Type B pancreatic cell (in vitro differentiated cells): ENCODE results near the gene CMSS1. TPM values are rescaled to one million over a fixed set of nuclear protein-coding genes. Genes with fewer than 3 reads are reported as not detected.

Experiments used
- DNase-seq: peaks from one replicate; pipeline ENCODE4 v3.0.0; 2021; ENCODE audit warnings: mixed read lengths; ENCODE audit not compliant: unreplicated experiment; ENCODE audit errors: extremely low spot score
- H3K27ac Mint-ChIP-seq: 2 replicates; pipeline ENCODE4 v1.8.0; 2021; ENCODE audit warnings: mild to moderate bottlenecking, mixed read lengths
- H3K27me3 Mint-ChIP-seq: 2 replicates; pipeline ENCODE4 v1.8.0; 2021; ENCODE audit warnings: mixed read lengths
- H3K36me3 Mint-ChIP-seq: 2 replicates; pipeline ENCODE4 v1.8.0; 2021; ENCODE audit warnings: mixed read lengths
- H3K4me1 Mint-ChIP-seq: one replicate; pipeline ENCODE4 v1.8.0; 2021; ENCODE audit warnings: mixed read lengths; ENCODE audit not compliant: unreplicated experiment
- H3K4me3 Mint-ChIP-seq: 2 replicates; pipeline ENCODE4 v1.8.0; 2021; ENCODE audit warnings: mild to moderate bottlenecking, mixed read lengths
- H3K9me3 Mint-ChIP-seq: 2 replicates; pipeline ENCODE4 v1.8.0; 2021; ENCODE audit warnings: mixed read lengths
- CTCF ChIP-seq: fragments of 200-600 bp; sonication (generic); conservative IDR thresholded peaks from 2 replicates; pipeline ENCODE4 v1.5.0; 2021; ENCODE audit warnings: antibody characterized with exemption, mild to moderate bottlenecking
- total RNA-seq: library from RNA; stranded (reverse); gene quantifications from 2 replicates; pipeline ENCODE4 v1.2.1, GENCODE V29; 2021; ENCODE audit warnings: low replicate concordance

CMSS1 gene
- total RNA-seq, 1 donor from 2014 or later: 34.1 TPM

GRCh38 chr3:99990179-99990578 is 172.5 kb downstream of the CMSS1 start:
- no peak overlapping the region for H3K4me3 Mint-ChIP-seq
- no peaks in the 10 kb centered on the region for H3K27me3 Mint-ChIP-seq
- TF ChIP-seq CTCF: no peak
- H3K27ac Mint-ChIP-seq: no peak overlapping the region
- H3K4me1 Mint-ChIP-seq: no peaks in the 10 kb centered on the region
- H3K9me3 Mint-ChIP-seq: peaks cover 6% of the 10 kb centered on the region
- DNase-seq: no peak
- H3K36me3 Mint-ChIP-seq: no peaks in the 10 kb centered on the region

GRCh38 chr3:99997293-99997692 is 179.6 kb downstream of the CMSS1 start:
- no peak for DNase-seq
- H3K27me3 Mint-ChIP-seq: no peaks in the 10 kb centered on the region
- H3K9me3 Mint-ChIP-seq: peaks cover 6% of the 10 kb centered on the region
- no peak for TF ChIP-seq CTCF
- peaks cover 4% of the 10 kb centered on the region for H3K36me3 Mint-ChIP-seq
- no peak overlapping the region for H3K4me3 Mint-ChIP-seq
- no peak overlapping the region for H3K27ac Mint-ChIP-seq
- peaks cover 9% of the 10 kb centered on the region for H3K4me1 Mint-ChIP-seq

GRCh38 chr3:99999536-99999935 is 181.9 kb downstream of the CMSS1 start:
- Mint-ChIP-seq H3K27ac (no peak overlapping the region), H3K4me1 (peaks cover 22% of the 10 kb centered on the region), H3K4me3 (no peak overlapping the region), H3K27me3 (no peaks in the 10 kb centered on the region), H3K9me3 (no peaks in the 10 kb centered on the region), H3K36me3 (peaks cover 4% of the 10 kb centered on the region)
- no peak for TF ChIP-seq CTCF
- no peak for DNase-seq

GRCh38 chr3:100001083-100001482 is 183.4 kb downstream of the CMSS1 start:
- H3K9me3 Mint-ChIP-seq: no peaks in the 10 kb centered on the region
- H3K27ac Mint-ChIP-seq: peak overlapping the region; percentile 80
- TF ChIP-seq CTCF: no peak
- peaks cover 2% of the 10 kb centered on the region for H3K36me3 Mint-ChIP-seq
- H3K4me1 Mint-ChIP-seq: peaks cover 28% of the 10 kb centered on the region
- no peak for DNase-seq
- H3K27me3 Mint-ChIP-seq: no peaks in the 10 kb centered on the region
- no peak overlapping the region for H3K4me3 Mint-ChIP-seq

- H3K27me3 Mint-ChIP-seq: no peaks in the 10 kb centered on the region
- TF ChIP-seq CTCF: no peak
- peak overlapping the region; percentile 21 for H3K4me3 Mint-ChIP-seq
- no peaks in the 10 kb centered on the region for H3K36me3 Mint-ChIP-seq
- peak overlapping the region; percentile 80 for H3K27ac Mint-ChIP-seq
- peaks cover 31% of the 10 kb centered on the region for H3K4me1 Mint-ChIP-seq
- H3K9me3 Mint-ChIP-seq: no peaks in the 10 kb centered on the region
- DNase-seq: no peak
These were observed 184.0 kb downstream of the CMSS1 start for GRCh38 chr3:100001526-100002270.
